HG02610 (cell line): ENCODE data around the gene PTCH1.

Source experiments
- ATAC-seq: cut with Tn5 transposase; IDR thresholded peaks from one replicate; pipeline ENCODE4 v1.9.1; 2021; ENCODE audit warnings: mild to moderate bottlenecking, moderate library complexity; ENCODE audit not compliant: unreplicated experiment

The PTCH1 gene

DNA sequence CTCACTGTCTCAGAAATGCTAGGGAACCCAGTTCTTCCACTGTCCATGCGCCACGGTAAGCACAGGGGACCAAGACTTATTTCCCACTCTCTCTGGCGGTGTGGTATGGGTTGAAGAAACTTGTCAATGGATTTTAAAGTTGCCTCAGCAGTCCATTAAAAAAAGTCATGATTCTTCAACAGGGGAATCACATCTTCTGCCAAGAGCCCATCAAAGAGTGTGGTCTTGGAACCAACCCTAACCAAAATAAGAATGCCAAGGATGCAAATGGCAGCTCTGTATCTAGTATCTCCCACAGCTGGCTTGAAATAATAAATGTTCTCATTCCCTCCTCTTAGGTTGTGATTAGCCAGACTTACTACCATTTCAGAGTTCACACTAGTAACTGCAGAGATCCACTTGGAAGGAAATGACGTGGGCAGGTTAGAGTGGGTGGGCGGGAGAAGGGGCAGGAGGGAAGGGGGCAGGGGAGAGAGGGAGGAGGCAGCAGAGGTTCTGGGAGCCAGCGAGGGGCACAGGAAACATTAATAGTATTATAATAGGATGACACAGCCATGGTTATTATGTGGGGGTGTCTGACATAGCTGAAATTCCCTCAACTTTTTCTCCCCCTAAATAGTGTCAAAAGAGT, 17.6 kb downstream of the PTCH1 start:
- no peak for ATAC-seq

DNA sequence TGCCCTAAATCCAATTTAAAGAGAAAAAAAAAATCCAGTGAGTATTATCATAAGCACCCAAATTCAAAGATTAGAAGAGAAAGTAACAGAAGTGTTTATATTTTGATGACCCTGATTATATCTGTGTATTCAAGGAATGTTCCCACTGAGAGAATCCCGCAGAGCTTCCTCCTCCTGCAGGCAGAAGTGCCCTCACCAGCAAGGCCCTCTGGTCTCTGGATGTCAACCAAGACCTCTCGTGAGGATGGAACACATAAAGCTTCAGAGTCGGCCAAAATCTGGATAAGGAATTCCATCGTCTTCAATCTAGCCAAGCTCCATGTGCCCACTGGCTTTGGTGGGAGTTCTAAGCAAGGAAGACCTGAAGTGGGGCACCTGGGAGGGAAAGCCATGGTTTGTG, 18.1 kb downstream of the PTCH1 start:
- ATAC-seq, result no peak

DNA sequence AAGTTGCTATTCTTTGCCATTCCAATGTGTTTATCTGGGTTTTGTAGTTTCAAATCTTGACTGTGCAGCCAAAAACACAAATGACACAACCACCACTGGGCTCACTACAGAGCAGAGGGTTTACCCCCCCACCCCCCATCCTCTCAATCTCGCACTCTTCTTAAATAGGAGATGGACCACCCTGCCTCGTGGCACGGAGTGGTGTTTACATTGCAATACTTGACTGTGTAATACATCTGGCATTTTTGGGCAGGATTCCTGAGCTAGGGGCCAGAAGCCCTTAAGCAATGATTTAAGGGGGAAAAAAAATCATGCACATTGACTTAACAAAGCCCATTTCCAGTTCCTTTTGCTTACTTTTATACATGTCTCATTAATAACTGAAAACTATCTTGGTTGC, 19.0 kb downstream of the PTCH1 start:
- ATAC-seq, result no peak

DNA sequence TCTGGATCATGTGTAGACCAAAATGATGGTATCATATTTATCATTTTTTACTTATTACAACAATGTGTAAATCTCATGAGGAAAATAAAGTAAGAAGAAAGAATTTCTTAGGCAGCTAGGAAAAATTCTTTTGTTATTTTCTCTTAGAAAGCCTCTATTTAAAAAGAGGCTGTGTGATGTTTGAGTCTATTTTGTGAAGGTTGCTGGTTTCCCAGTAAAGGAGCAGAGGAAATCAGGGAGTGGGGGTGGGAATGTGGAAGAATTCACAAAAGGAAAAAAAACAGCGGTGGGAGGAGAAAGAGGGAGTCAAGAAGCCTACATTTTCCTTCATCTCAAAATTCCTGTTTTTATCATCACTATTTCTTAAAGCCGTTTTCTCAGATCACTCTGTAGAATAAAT, 20.1 kb downstream of the PTCH1 start:
- ATAC-seq, result no peak

DNA sequence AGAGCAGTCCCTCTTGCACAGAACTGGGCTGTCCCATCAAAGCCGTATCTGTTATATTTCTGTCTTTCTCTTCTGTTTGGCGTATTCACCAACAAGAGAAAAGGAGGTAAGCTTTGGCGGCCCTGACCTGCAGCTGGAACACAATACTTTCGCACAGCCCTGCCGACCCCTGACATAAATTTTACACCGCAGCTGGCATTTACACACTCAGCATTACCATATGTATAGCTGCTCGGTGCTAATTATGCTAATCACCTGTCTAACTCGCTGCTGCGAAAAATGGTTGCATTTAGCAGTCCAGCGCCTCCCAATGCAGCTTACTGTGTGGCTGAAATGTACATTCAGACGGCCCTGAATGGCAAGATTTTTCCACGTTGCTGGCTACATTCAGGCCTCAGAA, 20.8 kb downstream of the PTCH1 start:
- no peak for ATAC-seq

DNA sequence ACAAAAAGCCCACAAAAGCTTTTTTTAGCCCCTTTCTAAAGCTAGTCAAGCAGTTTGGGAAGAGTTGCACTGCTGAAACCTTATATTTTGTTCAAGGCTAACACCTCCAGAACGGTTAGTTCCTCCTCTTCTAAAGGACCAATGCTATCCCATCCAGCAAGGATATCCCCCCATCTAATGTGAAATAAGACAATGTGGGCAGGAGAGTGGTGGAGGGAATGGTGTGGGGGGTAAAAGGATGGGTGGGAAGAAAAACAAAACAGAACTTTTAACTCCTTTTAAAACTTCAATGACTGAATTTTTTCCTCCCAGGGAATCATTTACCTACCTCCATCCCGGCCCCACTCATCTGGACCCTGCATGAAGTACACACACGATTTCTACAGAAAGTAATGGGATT, 21.2 kb downstream of the PTCH1 start:
- no peak for ATAC-seq

DNA sequence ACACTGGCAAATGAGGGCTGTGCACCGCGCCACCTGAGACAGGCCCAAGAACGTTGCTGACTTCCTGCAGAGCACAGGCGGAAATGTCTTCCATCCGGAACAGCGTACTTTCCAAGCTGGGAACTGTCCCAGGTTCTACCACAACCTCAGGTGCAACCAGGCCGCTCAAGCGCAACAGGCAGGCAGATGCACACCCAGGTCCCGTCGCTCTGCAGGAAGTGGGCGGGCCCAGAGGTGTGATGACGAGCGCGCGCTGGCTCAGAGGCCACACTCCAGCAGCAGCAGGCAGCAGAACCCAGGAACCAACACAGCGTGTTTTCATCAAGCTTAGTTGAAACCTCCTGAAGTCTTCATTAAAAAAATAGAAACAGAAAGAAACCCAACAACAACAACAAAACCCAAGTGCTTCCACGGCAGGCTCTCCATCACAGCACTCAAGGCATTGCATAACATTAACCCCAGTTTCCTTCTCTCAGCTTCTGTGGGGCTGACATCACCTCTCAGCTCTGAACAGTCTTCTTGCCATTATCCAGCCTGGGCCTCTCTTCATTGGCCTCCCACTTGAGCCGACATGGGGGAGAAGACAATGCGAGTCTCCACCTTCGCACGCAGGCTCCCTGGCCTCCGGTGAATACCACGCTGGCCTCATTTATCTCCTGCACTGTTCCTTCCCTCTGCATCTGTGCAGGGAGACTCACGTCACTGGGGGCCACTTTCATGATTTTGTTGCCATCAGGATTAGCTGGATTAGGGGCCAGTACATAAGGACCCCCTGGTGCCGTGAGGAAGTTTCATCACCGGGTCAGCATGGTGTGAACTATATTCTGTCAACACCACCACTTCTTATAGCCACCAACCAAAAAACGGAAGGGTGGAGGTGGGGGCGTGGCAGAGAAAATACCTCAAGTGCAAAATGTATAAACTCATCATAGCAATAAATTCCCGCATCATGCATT, 22.1 kb downstream of the PTCH1 start:
- peak; percentile 82 for ATAC-seq

DNA sequence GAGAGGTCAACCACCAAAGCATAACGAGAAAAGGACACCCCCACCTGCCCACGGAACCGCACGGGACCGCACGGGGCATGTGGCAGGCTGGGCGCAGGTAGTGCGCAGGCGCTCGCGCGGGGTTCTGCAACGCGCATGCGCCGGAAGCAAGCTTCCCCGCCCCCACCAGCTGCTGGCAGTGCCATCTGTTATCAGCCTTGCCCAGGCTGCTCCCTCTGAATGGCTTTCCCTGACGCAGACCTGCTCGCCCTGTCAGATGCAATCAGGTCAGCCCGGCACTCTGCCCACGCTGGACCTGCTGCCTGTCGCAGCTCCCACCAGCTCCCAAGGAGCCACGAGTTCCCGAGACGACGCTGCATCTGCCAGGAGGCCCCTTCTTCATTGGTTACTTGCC, 22.8 kb downstream of the PTCH1 start:
- ATAC-seq, result no peak

DNA sequence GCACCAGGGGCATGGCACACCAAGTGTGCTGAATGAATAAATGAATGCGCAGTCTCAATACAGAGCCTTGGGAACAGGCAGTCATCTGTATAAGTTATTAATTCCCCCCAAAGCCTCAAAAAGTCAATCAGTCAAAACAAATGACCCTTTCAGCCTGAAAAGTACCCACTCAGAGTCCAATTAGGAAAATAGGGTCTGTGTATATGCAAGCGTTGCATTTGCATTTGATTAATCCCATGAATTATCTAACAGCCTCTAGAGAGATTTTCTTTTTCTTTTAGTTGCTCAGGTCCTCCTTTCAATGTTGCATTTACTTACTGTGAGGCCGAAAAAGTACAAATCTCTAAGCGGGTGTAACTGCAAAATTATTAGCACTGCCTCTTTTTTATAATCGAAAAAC, 23.4 kb downstream of the PTCH1 start:
- no peak for ATAC-seq

DNA sequence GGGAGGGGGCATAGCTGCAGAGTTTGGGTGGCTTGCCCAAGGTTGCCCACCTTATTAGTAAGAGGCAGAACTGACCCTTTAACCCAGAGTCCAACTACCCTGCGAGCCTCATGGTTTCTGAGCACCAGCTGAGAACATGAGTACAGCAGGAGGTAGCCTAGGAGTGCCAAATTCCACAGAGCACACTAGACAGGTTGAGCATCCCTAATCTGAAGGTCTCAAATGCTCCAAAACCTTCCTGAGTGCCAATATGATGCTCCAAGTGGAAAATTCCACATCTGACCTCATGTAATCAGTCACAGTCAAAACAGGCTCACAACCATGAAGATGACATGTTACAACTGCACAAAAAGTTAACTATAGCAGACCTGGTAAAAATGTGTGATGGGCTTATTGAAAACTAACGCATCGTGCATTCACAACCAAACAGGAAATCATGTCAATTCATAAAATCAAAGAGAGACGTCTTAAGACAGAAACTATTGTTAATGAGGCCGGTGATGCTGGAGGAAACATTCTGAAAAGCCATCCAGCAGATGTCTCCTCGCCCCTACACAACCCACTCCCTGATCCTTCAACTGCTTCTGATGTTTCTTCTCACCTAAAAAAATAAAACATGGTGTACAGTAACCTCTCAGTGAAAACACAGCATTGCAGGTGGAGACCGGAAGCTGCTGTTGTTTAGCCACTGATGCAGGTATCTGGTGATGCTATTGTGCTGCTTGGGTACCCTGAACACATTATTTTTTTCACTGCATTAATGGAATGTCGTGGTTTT, 25.0 kb downstream of the PTCH1 start:
- no peak for ATAC-seq

DNA sequence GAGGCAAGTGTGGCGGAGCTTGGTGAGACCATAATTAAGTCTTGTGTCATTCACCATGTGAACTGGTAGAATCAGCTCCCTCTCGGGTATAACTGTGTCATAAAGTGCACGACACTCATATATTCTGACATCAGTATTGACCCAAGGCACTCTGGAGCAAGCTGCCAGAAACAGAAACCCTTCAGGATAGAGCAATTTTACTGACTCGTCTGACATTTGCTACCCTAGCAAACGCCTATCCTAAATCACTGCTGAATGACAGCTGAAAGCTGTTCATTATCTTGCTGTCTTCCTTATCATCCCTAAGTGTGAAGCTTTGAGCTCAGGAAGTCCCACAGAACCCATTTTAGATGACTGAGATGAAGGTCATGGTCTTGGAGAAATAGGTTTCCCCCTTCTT, 27.8 kb downstream of the PTCH1 start:
- no peak for ATAC-seq

DNA sequence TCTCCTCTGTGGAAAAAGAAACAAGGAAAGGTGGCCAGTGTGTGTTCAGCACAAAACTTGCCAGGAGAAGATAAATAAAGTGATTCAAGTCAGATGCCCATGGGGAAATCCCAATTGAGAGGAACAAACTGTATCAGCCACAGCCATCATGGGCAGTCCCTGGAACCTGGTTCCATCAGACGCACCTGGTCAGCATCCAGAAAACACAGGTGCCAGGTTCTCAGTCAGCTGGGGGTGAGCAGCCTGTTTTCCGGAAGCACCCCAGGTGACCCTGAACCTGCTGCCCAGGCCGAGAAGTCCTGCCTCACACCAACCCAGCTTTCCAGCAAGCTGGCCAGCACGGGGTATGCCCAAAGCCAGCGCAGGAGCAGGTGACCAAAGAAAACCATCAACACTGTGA, 30.5 kb downstream of the PTCH1 start:
- no peak for ATAC-seq

DNA sequence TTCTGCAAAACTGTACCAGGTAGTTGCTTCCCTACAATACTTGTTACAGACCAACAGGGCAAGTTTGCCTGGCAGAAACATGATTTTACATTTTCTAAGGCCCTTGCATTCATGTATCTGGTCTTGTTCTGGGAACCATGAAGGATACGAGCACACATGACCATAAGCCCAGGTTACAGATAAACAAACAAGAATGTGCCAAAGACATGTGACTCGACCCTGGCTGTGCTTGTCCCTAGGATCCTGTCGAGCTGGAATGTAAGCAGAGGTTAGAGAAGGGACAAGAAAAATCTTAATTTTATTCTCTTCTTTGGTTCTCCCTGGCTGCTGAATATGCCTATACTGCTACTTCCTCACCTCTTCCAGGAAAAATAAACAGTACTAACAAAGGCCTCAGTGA, 32.5 kb downstream of the PTCH1 start:
- ATAC-seq, result no peak

DNA sequence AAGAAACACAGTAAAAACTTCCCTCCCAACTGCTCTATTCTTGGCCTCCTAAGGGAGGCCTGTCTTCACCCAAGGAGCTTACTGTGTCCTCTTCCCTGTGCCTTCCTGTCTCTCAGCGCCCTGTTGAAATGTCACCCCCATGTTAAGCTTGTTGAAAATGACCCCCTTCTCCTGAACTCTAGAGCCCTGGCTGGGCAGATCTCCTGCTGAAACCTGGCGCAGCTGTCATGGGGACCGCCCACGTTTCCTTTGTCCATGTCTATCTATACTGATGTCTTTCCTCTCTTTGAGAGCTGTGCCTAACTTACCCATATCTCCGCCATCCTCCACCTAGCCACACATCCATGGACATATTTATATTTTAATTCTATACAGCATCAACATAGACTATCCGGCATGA, 33.3 kb downstream of the PTCH1 start:
- ATAC-seq, result no peak

DNA sequence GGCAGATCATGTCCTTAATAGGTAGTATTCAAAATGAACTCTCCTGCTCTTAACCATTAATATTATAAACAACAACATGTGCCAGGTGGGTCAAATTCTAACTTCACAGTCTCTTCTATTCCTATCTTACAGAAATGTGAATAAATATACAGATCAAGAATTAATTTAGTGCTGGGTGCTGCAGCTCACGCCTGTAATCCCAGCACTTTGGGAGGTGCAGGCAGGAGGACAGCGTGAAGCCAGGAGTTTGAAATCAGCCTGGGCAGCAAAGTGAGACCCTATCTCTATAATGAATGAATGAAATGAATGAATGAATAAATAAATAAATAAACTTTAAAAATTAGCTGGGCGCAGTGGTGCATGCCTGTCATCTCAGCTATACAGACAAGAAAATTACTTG, 34.1 kb downstream of the PTCH1 start:
- no peak for ATAC-seq

DNA sequence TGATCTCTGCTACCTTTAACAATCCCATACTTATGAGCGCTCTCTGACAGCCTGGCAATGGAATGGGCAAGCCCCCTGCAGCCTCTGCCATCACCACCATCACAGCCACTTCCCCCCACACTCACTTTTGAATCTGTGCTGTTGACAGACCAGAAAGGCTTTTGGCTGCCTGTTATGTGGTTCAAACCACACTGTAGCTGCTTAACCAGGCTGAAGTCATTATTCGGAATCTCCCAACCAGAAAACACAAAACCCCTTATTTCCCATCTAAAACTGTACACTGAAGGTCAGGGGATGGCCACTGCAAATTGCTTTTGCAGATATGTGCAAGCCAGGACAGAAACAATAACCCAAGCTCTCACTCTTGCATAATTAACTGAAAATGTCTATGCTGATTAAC, 35.8 kb downstream of the PTCH1 start:
- ATAC-seq, result peak; percentile 70

DNA sequence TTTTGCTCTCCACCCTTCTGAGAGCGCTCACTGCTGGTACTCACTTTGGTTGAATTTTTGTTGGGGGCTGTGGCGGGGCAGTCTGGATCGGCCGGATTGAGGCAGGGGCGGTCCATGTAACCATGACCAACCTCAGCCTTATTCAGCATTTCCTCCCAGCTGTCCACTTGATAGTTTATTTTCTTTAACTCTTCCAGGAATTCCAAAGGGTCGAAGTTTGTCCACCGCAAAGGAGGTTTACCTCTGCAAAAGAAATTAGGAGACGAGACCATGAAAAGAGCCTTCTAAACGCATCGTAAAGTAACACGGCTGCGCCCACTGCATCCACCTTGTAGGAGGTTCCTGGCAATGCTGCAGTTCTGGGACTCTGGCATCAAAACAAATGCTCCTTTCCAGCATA, 36.4 kb downstream of the PTCH1 start:
- ATAC-seq, result no peak

DNA sequence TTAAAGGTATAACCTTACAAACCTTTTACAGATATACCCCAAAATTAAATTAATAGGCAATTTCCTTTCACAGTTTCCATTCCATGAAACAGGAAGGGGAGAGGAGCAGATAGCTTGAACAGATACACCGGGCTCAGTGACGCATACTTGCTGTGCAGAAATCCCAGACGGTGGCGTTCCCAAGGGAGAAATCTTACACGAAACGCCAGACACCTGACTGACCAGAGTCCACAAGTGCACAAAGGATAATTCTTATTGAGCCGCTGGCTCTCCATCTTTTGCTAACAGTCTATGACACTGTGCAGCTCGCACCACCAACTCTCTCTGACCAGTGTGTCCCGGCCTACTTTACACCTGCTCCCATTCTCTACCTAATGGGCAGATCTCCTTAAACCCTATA, 37.4 kb downstream of the PTCH1 start:
- no peak for ATAC-seq

DNA sequence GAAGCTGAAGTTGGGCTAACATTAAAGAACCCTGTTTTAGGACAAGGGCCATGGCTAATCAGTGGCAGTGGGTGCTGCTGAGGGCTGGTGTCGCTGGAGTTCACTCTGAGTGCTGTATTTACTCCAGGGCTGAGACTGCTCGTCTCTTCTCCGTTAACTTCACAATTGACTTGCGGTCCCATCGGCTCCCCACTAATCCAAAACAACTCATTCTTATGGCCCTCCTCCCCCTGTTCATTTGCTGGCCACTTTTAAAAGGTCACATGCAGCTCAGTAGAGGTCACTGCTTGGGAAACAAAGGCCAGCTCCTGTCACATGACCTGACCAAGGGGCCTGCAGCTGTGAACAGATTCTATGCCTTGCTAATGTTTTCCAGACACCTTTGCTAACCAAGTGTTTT, 38.4 kb downstream of the PTCH1 start:
- ATAC-seq, result no peak

DNA sequence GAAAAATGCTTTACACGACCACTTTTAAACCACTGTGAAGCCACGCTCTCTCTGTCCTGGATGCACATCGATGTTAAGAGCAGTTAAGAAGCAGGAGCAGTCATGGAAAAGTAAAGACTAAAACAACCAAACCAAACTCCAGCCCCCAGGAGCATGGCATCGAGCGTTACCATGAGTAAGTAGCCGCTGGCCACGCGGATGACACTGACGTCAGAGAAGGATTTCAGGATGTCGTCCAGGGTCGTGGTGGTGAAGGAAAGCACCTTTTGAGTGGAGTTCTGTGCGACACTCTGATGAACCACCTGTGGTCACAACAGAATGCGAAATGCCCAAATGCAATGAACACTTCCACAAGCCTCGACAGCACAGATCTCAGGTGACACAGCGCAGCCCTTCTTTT, 38.9 kb downstream of the PTCH1 start:
- no peak for ATAC-seq

DNA sequence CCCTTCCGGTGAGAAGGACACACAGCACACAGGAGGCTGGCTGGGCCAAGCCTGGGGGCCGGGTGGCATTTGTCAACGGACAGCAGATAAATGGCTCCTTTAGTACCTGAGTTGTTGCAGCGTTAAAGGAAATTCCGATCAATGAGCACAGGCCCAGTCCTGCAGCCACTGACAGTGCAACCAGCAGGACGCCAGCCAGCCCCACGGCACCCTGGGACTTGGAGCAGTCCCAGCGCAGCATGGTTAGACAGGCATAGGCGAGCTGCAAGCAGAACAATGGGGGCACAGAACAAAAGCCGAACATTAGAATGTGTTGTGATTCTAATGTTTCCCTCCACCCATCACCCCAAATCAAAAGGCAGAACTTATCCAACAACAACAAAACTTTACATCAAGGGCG, 39.3 kb downstream of the PTCH1 start:
- ATAC-seq, result no peak

DNA sequence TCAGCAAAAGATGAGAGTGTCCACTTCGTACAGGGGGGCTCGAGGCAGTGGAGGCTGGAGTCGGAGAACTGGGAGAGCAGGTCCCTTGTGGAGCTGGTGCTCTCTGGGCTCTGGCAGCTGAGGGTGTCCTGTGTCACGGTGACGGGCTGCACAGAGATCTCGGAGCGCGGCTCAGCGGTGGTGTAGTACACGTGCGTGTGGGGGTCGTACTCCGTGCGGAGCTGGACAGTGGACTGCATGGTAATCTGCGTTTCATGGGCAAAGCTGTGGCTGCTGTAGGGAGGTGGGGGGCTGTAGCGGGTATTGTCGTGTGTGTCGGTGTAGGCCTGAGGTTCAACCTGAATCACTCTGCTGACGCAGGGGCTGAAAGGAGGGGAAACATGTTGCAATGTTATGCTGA, 48.0 kb downstream of the PTCH1 start:
- no peak for ATAC-seq
